ENCODE measurements around the gene MAFG. TPM values are rescaled to one million over a fixed set of nuclear protein-coding genes. Genes with fewer than 3 reads are reported as not detected.

The MAFG gene
- total and polyA plus RNA-seq, 2 experiments from 2014 or later: 17.2 to 33.4 TPM

- peak overlapping the region; percentile 92 for H2AFZ ChIP-seq
- DNase-seq (ENCODE audit: low spot score) (no peak), ATAC-seq (peak; percentile 5)
- H3K9me2 ChIP-seq (ENCODE audit: insufficient read depth): no peaks in the 10 kb centered on the region
- H3K4me1 ChIP-seq (ENCODE audit: insufficient read depth): peaks cover 24% of the 10 kb centered on the region
- H3K4me3 ChIP-seq: peak overlapping the region; percentile 47
- no peak overlapping the region for H3K27ac Mint-ChIP-seq
- H3K36me3 Mint-ChIP-seq (ENCODE audit: low read depth): no peaks in the 10 kb centered on the region
- peaks cover 55% of the 10 kb centered on the region for H3K27me3 Mint-ChIP-seq (ENCODE audit: insufficient read depth, low read depth, poor library complexity)
- peak overlapping the region; percentile 76 for H3K4me2 ChIP-seq
- H3K27me3 ChIP-seq (ENCODE audit: insufficient read depth): peaks cover 68% of the 10 kb centered on the region
- peaks cover 20% of the 10 kb centered on the region for H3F3A ChIP-seq (replicated peaks; ENCODE audit: low read depth)
- no peaks in the 10 kb centered on the region for H4K20me1 ChIP-seq (replicated peaks; ENCODE audit: insufficient read depth)
- H3K36me3 ChIP-seq (ENCODE audit: insufficient read depth): no peaks in the 10 kb centered on the region
- no peak overlapping the region for H3K4me3 Mint-ChIP-seq
- no peak overlapping the region for H3K27ac ChIP-seq (ENCODE audit: low read depth)
- TF ChIP-seq CREB1 (CRISPR knock-in tag; IDR thresholded peaks at IDR 0.05; ENCODE audit: low read depth): no peak
- TF ChIP-seq REST (IDR thresholded peaks at IDR 0.05; ENCODE audit: unreplicated experiment): no peak
- no peak for TF ChIP-seq ZNF114 (CRISPR knock-in tag; IDR thresholded peaks at IDR 0.05)
- no peak for TF ChIP-seq ETS1 (IDR thresholded peaks at IDR 0.05)
- TF ChIP-seq ZNF331 (CRISPR knock-in tag; IDR thresholded peaks at IDR 0.05; ENCODE audit: low read depth): no peak
- TF ChIP-seq JUNB (IDR thresholded peaks at IDR 0.05; ENCODE audit: unreplicated experiment): no peak
- TF ChIP-seq ZNF462 (CRISPR knock-in tag; IDR thresholded peaks at IDR 0.05): no peak
- no peak for TF ChIP-seq CTCF (conservative IDR thresholded peaks at IDR 0.05; ENCODE audit: low read depth in 2 of 2)
- TF ChIP-seq EZH2phosphoT487 (IDR thresholded peaks at IDR 0.05; ENCODE audit: unreplicated experiment): no peak
- no peak for TF ChIP-seq EZH2 (IDR thresholded peaks at IDR 0.05; ENCODE audit: low read depth, unreplicated experiment)
- peaks cover 1% of the 10 kb centered on the region; the same call in 2 of the 3 replicates for H3K9me3 Mint-ChIP-seq
- no peaks in the 10 kb centered on the region for H3K79me2 ChIP-seq (replicated peaks; ENCODE audit: insufficient read depth)
- H3K4me1 Mint-ChIP-seq: peaks cover 3% of the 10 kb centered on the region; the same call in 1 of the 3 replicates
These were observed 39.7 kb upstream of the MAFG start for GRCh38 chr17:81967244-81967532.
